ENCODE measurements around the gene GPRC5B.

- TF ChIP-seq CTCF (IDR thresholded peaks at IDR 0.05) (no peak), POLR2A (IDR thresholded peaks at IDR 0.05) (no peak), EP300 (IDR thresholded peaks at IDR 0.05) (no peak)
Observed at GRCh38 chr16:19894586-19894985, 9.9 kb upstream of the GPRC5B start.
